Gastroesophageal sphincter (tissue), 4 donors: Measurements from ENCODE around the gene ANKRD33. TPM values are rescaled to one million over a fixed set of nuclear protein-coding genes. Genes with fewer than 3 reads are reported as not detected.

ENCODE experiments used
- ATAC-seq: fragments of 150-250 bp; one replicate; pipeline ENCODE4 v1.9.1; 2016; ENCODE audit warnings: mild to moderate bottlenecking, moderate library complexity
- H3K27ac ChIP-seq, 4 donors: fragments of 200-600 bp; sonication (generic) in 3 of 4; 1 replicate in 3 of 4; 2 replicates in 1 of 4; pipeline ENCODE4 v1.5.1; 2016 to 2019
- H3K27me3 ChIP-seq: fragments of 200-600 bp; sonication (generic); one replicate; pipeline ENCODE4 v1.5.1; 2019
- H3K36me3 ChIP-seq, 2 donors: fragments of 200-600 bp; sonication (generic); one replicate each; pipeline ENCODE4 v1.5.1; 2019; ENCODE audit warnings: control low read depth in 1 of 2
- H3K4me1 ChIP-seq, 3 donors: fragments of 200-600 bp; sonication (generic); 1 replicate in 2 of 3; 2 replicates in 1 of 3; pipeline ENCODE4 v1.5.1; 2016 to 2019; ENCODE audit warnings: control low read depth in 2 of 3
- H3K4me3 ChIP-seq, 2 donors: fragments of 200-600 bp; sonication (generic); one replicate each; pipeline ENCODE4 v1.5.1; 2019; ENCODE audit warnings: mild to moderate bottlenecking in 1 of 2, moderate library complexity in 1 of 2
- H3K9me3 ChIP-seq, 3 donors: fragments of 200-600 bp; sonication (generic); one replicate each; pipeline ENCODE4 v1.5.1; 2017 to 2019; ENCODE audit warnings: control low read depth in 2 of 3
- CTCF ChIP-seq, 4 experiments: fragments of 200-600 bp in 2 of 4; fragments of 450-650 bp in 2 of 4; sonication (generic) in 1 of 4; IDR thresholded peaks; one replicate each; pipeline ENCODE4 v1.5.1; 2017 to 2019; ENCODE audit warnings: antibody characterized with exemption in 4 of 4, mild to moderate bottlenecking in 2 of 4, moderate library complexity in 2 of 4
- EP300 ChIP-seq: sonication (generic); formaldehyde crosslinking; IDR thresholded peaks from one replicate; pipeline ENCODE4 v1.6.1; 2017; ENCODE audit warnings: antibody characterized with exemption, mild to moderate bottlenecking
- POLR2A ChIP-seq, 2 donors: fragments of 450-650 bp; IDR thresholded peaks; one replicate each; pipeline ENCODE4 v1.6.1; 2017; ENCODE audit warnings: antibody characterized with exemption in 2 of 2, mild to moderate bottlenecking in 2 of 2, moderate library complexity in 1 of 2
- POLR2AphosphoS5 ChIP-seq: sonication (generic); formaldehyde crosslinking; IDR thresholded peaks from one replicate; pipeline ENCODE4 v1.6.1; 2017; ENCODE audit warnings: antibody characterized with exemption
- WGBS, 2 donors: methylation state at CpG; one replicate each; pipeline ENCODE4 v1.1.5; 2018; ENCODE audit warnings: low coverage in 1 of 2; 5-methylcytosine and 5-hydroxymethylcytosine counted together
- total RNA-seq, 4 donors: library from RNA; depleted of rRNA; stranded (reverse); fragments of >200 nt; gene quantifications; one replicate each; pipeline ENCODE4 v1.1.0, GENCODE V29; 2016

ANKRD33 gene
- total RNA-seq, 4 donors from 2014 or later, result not detected

GRCh38 chr12:51898506-51898905, 10.6 kb downstream of the ANKRD33 start:
- no peak for TF ChIP-seq POLR2A (IDR thresholded peaks at IDR 0.05)
- no peak for TF ChIP-seq EP300
- no peak for TF ChIP-seq POLR2AphosphoS5
- TF ChIP-seq CTCF (IDR thresholded peaks at IDR 0.05), result no peak
- WGBS, 2 donors, result 72 to 100% methylated on average over 1 to 2 of the region's 2 CpGs
- no peaks in the 10 kb centered on the region for H3K9me3 ChIP-seq
- no peaks in the 10 kb centered on the region for H3K36me3 ChIP-seq
- H3K4me1 ChIP-seq, result peaks cover 0 to 31% (median 9%) of the 10 kb centered on the region in 3 donors
- no peak overlapping the region for H3K4me3 ChIP-seq
- H3K27ac ChIP-seq, result no peak overlapping the region
- no peak for ATAC-seq
- H3K27me3 ChIP-seq, result peaks cover 4% of the 10 kb centered on the region

- Histone ChIP-seq H3K27me3 (peaks cover 4% of the 10 kb centered on the region), H3K9me3 (no peaks in the 10 kb centered on the region), H3K4me3 (no peak overlapping the region), H3K36me3 (no peaks in the 10 kb centered on the region), H3K27ac (no peak overlapping the region), H3K4me1 (peaks cover 0 to 31% (median 9%) of the 10 kb centered on the region in 3 donors)
- ATAC-seq, result no peak
- no peak for TF ChIP-seq EP300
- TF ChIP-seq POLR2AphosphoS5, result no peak
- WGBS, 2 donors, result 30 to 100% methylated on average over 1 to 2 of the region's 9 CpGs
Observed at GRCh38 chr12:51898937-51899336, 11.0 kb downstream of the ANKRD33 start.

- Histone ChIP-seq H3K4me1 (peaks cover 0 to 34% (median 11%) of the 10 kb centered on the region in 3 donors), H3K9me3 (no peaks in the 10 kb centered on the region), H3K27me3 (peaks cover 7% of the 10 kb centered on the region), H3K36me3 (no peaks in the 10 kb centered on the region), H3K27ac (no peak overlapping the region), H3K4me3 (no peak overlapping the region)
- TF ChIP-seq POLR2A (IDR thresholded peaks at IDR 0.05) (no peak), CTCF (IDR thresholded peaks at IDR 0.05) (no peak), POLR2AphosphoS5 (no peak), EP300 (no peak)
- ATAC-seq, result no peak
- 89% methylated on average over 12 of the region's 43 CpGs; no CpG with 5 or more reads in 1 of the 2 donors for WGBS, 2 donors
Observed at GRCh38 chr12:51900323-51900889, 12.5 kb downstream of the ANKRD33 start.

DNA sequence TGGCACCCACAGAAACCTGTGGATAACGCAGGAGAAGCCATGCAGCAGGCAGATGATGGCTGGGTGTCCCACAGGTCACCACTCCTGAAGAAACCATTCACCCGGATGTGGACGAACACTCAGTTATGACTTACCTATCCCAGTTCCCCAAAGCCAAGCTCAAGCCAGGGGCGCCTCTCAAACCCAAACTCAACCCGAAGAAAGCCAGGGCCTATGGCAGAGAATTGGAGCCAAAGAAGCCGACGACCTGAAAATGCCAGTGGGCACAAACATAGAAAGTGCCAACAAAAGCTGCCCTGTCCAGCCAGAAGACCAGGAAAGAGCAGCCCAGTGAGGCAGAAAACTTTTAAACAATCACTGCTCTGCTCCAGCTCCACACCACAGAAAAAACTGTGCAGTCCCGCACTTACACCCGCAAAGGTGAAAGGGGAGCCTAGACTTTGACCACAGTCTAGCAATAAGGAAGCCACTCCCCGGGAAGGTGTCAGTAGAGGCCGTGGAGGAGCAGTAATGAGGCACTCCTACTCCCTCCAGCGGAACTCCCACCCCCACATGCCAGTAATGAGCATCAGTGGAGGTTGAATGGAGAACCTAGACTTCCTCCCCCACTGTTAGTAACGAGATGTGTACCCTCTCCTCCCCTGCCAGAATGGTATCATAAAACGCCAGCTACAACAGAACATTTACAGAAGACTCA, 13.4 kb downstream of the ANKRD33 start:
- Histone ChIP-seq H3K27ac (no peak overlapping the region), H3K9me3 (no peaks in the 10 kb centered on the region), H3K4me3 (no peak overlapping the region), H3K4me1 (peaks cover 0 to 35% (median 14%) of the 10 kb centered on the region in 3 donors), H3K27me3 (peaks cover 16% of the 10 kb centered on the region), H3K36me3 (no peaks in the 10 kb centered on the region)
- no peak for TF ChIP-seq CTCF (IDR thresholded peaks at IDR 0.05)
- 81 to 89% methylated on average over 5 to 7 of the region's 14 CpGs for WGBS, 2 donors
- ATAC-seq, result no peak

GRCh38 chr12:51901881-51902280, 14.0 kb downstream of the ANKRD33 start:
- TF ChIP-seq POLR2AphosphoS5 (no peak), EP300 (no peak), POLR2A (IDR thresholded peaks at IDR 0.05) (no peak), CTCF (IDR thresholded peaks at IDR 0.05) (no peak)
- 92 to 98% methylated on average over 5 to 6 of the region's 11 CpGs for WGBS, 2 donors
- no peak overlapping the region for H3K27ac ChIP-seq
- no peak overlapping the region for H3K4me3 ChIP-seq
- peaks cover 0 to 35% (median 17%) of the 10 kb centered on the region in 3 donors for H3K4me1 ChIP-seq
- H3K9me3 ChIP-seq, result no peaks in the 10 kb centered on the region
- ATAC-seq, result no peak
- H3K27me3 ChIP-seq, result peaks cover 22% of the 10 kb centered on the region
- no peaks in the 10 kb centered on the region for H3K36me3 ChIP-seq
